HepG2 (cell line): Measurements from ENCODE around the gene PTGS2. TPM values are rescaled to one million over a fixed set of nuclear protein-coding genes. Genes with fewer than 3 reads are reported as not detected.

Experiments
- ATAC-seq: fragments of 200-7000 bp; cut with Tn5 transposase; 3 replicates; pipeline ENCODE4 v1.9.1; 2020; ENCODE audit warnings: mild to moderate bottlenecking, moderate library complexity
- BruUV-seq: library from RNA; stranded (reverse); fragments of 400-500 nt; replicated peaks from 2 replicates; lab custom pipeline; 2021; lab: Mats Ljungman, UMichigan
- CTCF ChIA-PET: fragments of 300-600 bp; formaldehyde crosslinking; extraction: SDS; loops from one replicate; lab custom pipeline; 2021; ENCODE audit warnings: low total read pairs, inconsistent platforms, low intra/inter-chr PET ratio; lab: Yijun Ruan, JAX
- POLR2A ChIA-PET: fragments of 350-600 bp; sonication (Branson Sonifier 250); formaldehyde crosslinking; loops from one replicate; lab custom pipeline; 2020; ENCODE audit warnings: antibody characterized with exemption, inconsistent platforms; lab: Yijun Ruan, JAX
- DNase-seq: peaks from one replicate; pipeline ENCODE4 v3.0.0-alpha.2; 2015; ENCODE audit warnings: low spot score
- FAIRE-seq: peaks from 3 replicates; lab custom pipeline; 2011; peaks lifted over from hg19 to GRCh38; lab: Jason Lieb, UNC
- H2AFZ ChIP-seq: one replicate; pipeline ENCODE4 v1.6.1; 2011; ENCODE audit warnings: low read length, inconsistent platforms
- H3K27ac ChIP-seq: fragments of 300-600 bp; 3 replicates; pipeline ENCODE4 v1.8.0; 2011; ENCODE audit warnings: mixed run types, mild to moderate bottlenecking, mixed read lengths, low read length, inconsistent platforms; ENCODE audit not compliant: insufficient read depth; ENCODE audit errors: extremely low read length
- H3K27me3 ChIP-seq, 2 experiments: fragments of 200-600 bp in 1 of 2; 2 replicates in 1 of 2; 3 replicates in 1 of 2; pipeline versions ENCODE4 v1.6.0 to v1.8.0; 2011; ENCODE audit warnings: low read length in 2 of 2, mild to moderate bottlenecking in 2 of 2, moderate library complexity in 2 of 2, inconsistent platforms in 1 of 2; ENCODE audit not compliant: insufficient read depth in 2 of 2, control insufficient read depth in 1 of 2
- H3K36me3 ChIP-seq, 2 experiments: fragments of 200-600 bp in 1 of 2; replicated peaks in 1 of 2; 2 replicates in 1 of 2; 3 replicates in 1 of 2; pipeline versions ENCODE4 v1.5.1 to v1.8.0; 2011; ENCODE audit warnings: low read length in 2 of 2, inconsistent platforms in 1 of 2; ENCODE audit not compliant: insufficient read depth in 2 of 2, control insufficient read depth in 1 of 2
- H3K4me1 ChIP-seq: 2 replicates; pipeline ENCODE4 v1.5.1; 2012; ENCODE audit warnings: low read length, inconsistent platforms; ENCODE audit not compliant: insufficient read depth
- H3K4me2 ChIP-seq: 2 replicates; pipeline ENCODE4 v1.6.0; 2011; ENCODE audit warnings: low read depth, low read length, inconsistent platforms
- H3K4me3 ChIP-seq, 3 experiments: fragments of 200-600 bp in 1 of 3; sonication (generic), shearing (Covaris generic) in 1 of 3; replicated peaks in 1 of 3; 2 replicates each; pipeline ENCODE4 v1.5.1; 2011 to 2016; ENCODE audit warnings: low read length in 3 of 3, inconsistent platforms in 2 of 3, low read depth in 2 of 3, mild to moderate bottlenecking in 2 of 3, control low read depth in 1 of 3, mixed read lengths in 1 of 3; ENCODE audit not compliant: insufficient read depth in 1 of 3
- H3K79me2 ChIP-seq: one replicate; pipeline ENCODE4 v1.6.1; 2011; ENCODE audit warnings: low read length, inconsistent platforms; ENCODE audit not compliant: insufficient read depth
- H3K9ac ChIP-seq: 2 replicates; pipeline ENCODE4 v1.6.0; 2011; ENCODE audit warnings: mild to moderate bottlenecking, low read depth, low read length, inconsistent platforms; ENCODE audit not compliant: insufficient read depth
- H3K9me3 ChIP-seq: 2 replicates; pipeline ENCODE4 v1.5.1; 2012; ENCODE audit warnings: mild to moderate bottlenecking, low read length
- H4K20me1 ChIP-seq: 2 replicates; pipeline ENCODE4 v1.6.0; 2011; ENCODE audit warnings: inconsistent platforms, mild to moderate bottlenecking, low read length, moderate library complexity; ENCODE audit not compliant: insufficient read depth
- AHR ChIP-seq: IDR thresholded peaks from 2 replicates; pipeline ENCODE4 v1.6.1; 2018; ENCODE audit warnings: missing genetic modification reagents, missing compliant biosample characterization
- ARID4A ChIP-seq: sonication (generic); formaldehyde crosslinking; IDR thresholded peaks from 2 replicates; pipeline ENCODE4 v1.5.0; 2020; ENCODE audit warnings: mild to moderate bottlenecking, missing genetic modification reagents, borderline replicate concordance
- ARNTL ChIP-seq: sonication (generic); formaldehyde crosslinking; IDR thresholded peaks from 2 replicates; pipeline ENCODE4 v1.4.0; 2020; ENCODE audit warnings: mild to moderate bottlenecking, missing genetic modification reagents
- CBX1 ChIP-seq: IDR thresholded peaks from one replicate; pipeline ENCODE4 v1.6.1; 2016; ENCODE audit warnings: antibody characterized with exemption, low read depth
- CENPBD1 ChIP-seq: sonication (generic); formaldehyde crosslinking; IDR thresholded peaks from 2 replicates; pipeline ENCODE4 v1.8.0; 2022; ENCODE audit warnings: missing genetic modification reagents, low read depth, mild to moderate bottlenecking, borderline replicate concordance
- CHD4 ChIP-seq: fragments of 200-600 bp; sonication (generic); IDR thresholded peaks from 2 replicates; pipeline ENCODE4 v1.7.0; 2017; ENCODE audit warnings: mild to moderate bottlenecking, low read length, borderline replicate concordance
- GRHL1 ChIP-seq: sonication (generic); formaldehyde crosslinking; conservative IDR thresholded peaks from 2 replicates; pipeline ENCODE4 v1.8.0; 2022; ENCODE audit warnings: missing genetic modification reagents
- GTF3A ChIP-seq: sonication (generic); formaldehyde crosslinking; conservative IDR thresholded peaks from 2 replicates; pipeline ENCODE4 v1.4.0; 2020; ENCODE audit warnings: mild to moderate bottlenecking, missing genetic modification reagents
- SCMH1 ChIP-seq: sonication (generic); formaldehyde crosslinking; IDR thresholded peaks from 2 replicates; pipeline ENCODE4 v1.9.0; 2021; ENCODE audit warnings: missing genetic modification reagents, mild to moderate bottlenecking, borderline replicate concordance
- WIZ ChIP-seq: sonication (generic); formaldehyde crosslinking; IDR thresholded peaks from 2 replicates; pipeline ENCODE4 v1.5.1; 2020; ENCODE audit warnings: mild to moderate bottlenecking, missing genetic modification reagents
- ZBTB4 ChIP-seq: sonication (generic); formaldehyde crosslinking; IDR thresholded peaks from 2 replicates; pipeline ENCODE4 v1.4.0; 2020; ENCODE audit warnings: missing genetic modification reagents, mild to moderate bottlenecking, borderline replicate concordance
- ZMYM2 ChIP-seq: sonication (generic); formaldehyde crosslinking; IDR thresholded peaks from 2 replicates; pipeline ENCODE4 v1.8.0; 2022; ENCODE audit warnings: mild to moderate bottlenecking, missing genetic modification reagents
- ZNF235 ChIP-seq: sonication (generic); formaldehyde crosslinking; IDR thresholded peaks from 2 replicates; pipeline ENCODE4 v1.8.1; 2023; ENCODE audit warnings: mild to moderate bottlenecking, missing genetic modification reagents, borderline replicate concordance
- ZNF451 ChIP-seq: sonication (generic); formaldehyde crosslinking; IDR thresholded peaks from 2 replicates; pipeline ENCODE4 v1.5.0; 2020; ENCODE audit warnings: mild to moderate bottlenecking, missing genetic modification reagents
- WGBS: methylation state at CpG from one replicate; pipeline ENCODE4 v1.1.6; 2017; ENCODE audit warnings: low lambda C conversion rate; 5-methylcytosine and 5-hydroxymethylcytosine counted together
- in situ Hi-C: cut with HindIII; loops from 2 replicates; pipeline ENCODE4 v1.10.0; 2017; ENCODE audit warnings: low pct_unique_long_range_greater_than_20kb; ENCODE audit not compliant: extremely low pct_ligation_motif_present
- intact Hi-C: fragments of 100-400 bp; cut with micrococcal nuclease; formaldehyde crosslinking; loops from one replicate; pipeline ENCODE4 v1.10.0; 2022; ENCODE audit not compliant: unreplicated experiment
- polyA plus RNA-seq, 8 experiments: library from polyadenylated mRNA; depleted of rRNA in 3 of 8; stranded (reverse) in 7 of 8; unstranded in 1 of 8; fragments of >200 nt; fragmentation: Illumina TruSeq in 4 of 8; extraction: Trizol in 4 of 8; gene quantifications; 2 replicates each; pipeline versions ENCODE4 v1.2.1 to v1.2.3, GENCODE V29; 2011 to 2016; ENCODE audit warnings: low read depth in 4 of 8, missing spikeins in 1 of 8, mixed read lengths in 1 of 8; ENCODE audit not compliant: insufficient read depth in 1 of 8
- total RNA-seq, 5 experiments: library from RNA; depleted of rRNA; stranded (reverse); fragments of >200 nt; fragmentation: Illumina TruSeq; extraction: Trizol; gene quantifications; 2 replicates each; pipeline ENCODE4 v1.2.3, GENCODE V29; 2016; ENCODE audit warnings: low read depth in 1 of 5

The PTGS2 gene
- total and polyA plus RNA-seq, 2 of the 13 experiments (the other 11 are each of a cell fraction or from before 2014, with no cell fraction given) = not detected

- no peak for TF ChIP-seq GRHL1 (CRISPR knock-in tag)
Observed at GRCh38 chr1:186681801-186682200, 1.6 kb upstream of the PTGS2 start (continued).

- 34% methylated on average over 9 of the region's 9 CpGs for WGBS
- ChIA-PET CTCF (no interaction called here), POLR2A (no interaction called here)
- TF ChIP-seq ZNF451 = no peak
- no peak for TF ChIP-seq CENPBD1 (CRISPR knock-in tag)
- no peak for TF ChIP-seq AHR (CRISPR knock-in tag)
- no peak for TF ChIP-seq CBX1
- TF ChIP-seq GTF3A = no peak
- no peak for TF ChIP-seq WIZ (CRISPR knock-in tag)
- no peak for TF ChIP-seq ARID4A (CRISPR knock-in tag)
- TF ChIP-seq SCMH1 = no peak
- TF ChIP-seq ZMYM2 = no peak
- no peak for TF ChIP-seq CHD4
- TF ChIP-seq ZNF235 (CRISPR knock-in tag) = no peak
- TF ChIP-seq ARNTL (CRISPR knock-in tag) = no peak
- TF ChIP-seq ZBTB4 (CRISPR knock-in tag) = no peak
Observed at GRCh38 chr1:186681121-186681520, 898 bp upstream of the PTGS2 start.

More at GRCh38 chr1:186681121-186681520, 898 bp upstream of the PTGS2 start:
- no peak for DNase-seq
- no peak overlapping the region for H3K4me3 ChIP-seq
- H3K36me3 ChIP-seq = no peaks in the 10 kb centered on the region
- in situ Hi-C loops = no loop called here
- H3K79me2 ChIP-seq = no peaks in the 10 kb centered on the region
- H3K9me3 ChIP-seq = no peaks in the 10 kb centered on the region
- H3K27me3 ChIP-seq = no peaks in the 10 kb centered on the region
- no peak for FAIRE-seq
- no peak overlapping the region for H2AFZ ChIP-seq
- no peaks in the 10 kb centered on the region for H4K20me1 ChIP-seq
- no peaks in the 10 kb centered on the region for H3K4me1 ChIP-seq
- intact Hi-C loops = no loop called here
- no peak overlapping the region for H3K4me2 ChIP-seq
- H3K27ac ChIP-seq = no peak overlapping the region
- no TSS peak for BruUV-seq
- no peak overlapping the region for H3K9ac ChIP-seq
- no peak for ATAC-seq
